ENCODE results near the gene CREB5. TPM values are rescaled to one million over a fixed set of nuclear protein-coding genes. Genes with fewer than 3 reads are reported as not detected.

Gene CREB5
- total and polyA plus RNA-seq, 8 donors = 2.5 to 11.5 (median 3.6) TPM

DNA sequence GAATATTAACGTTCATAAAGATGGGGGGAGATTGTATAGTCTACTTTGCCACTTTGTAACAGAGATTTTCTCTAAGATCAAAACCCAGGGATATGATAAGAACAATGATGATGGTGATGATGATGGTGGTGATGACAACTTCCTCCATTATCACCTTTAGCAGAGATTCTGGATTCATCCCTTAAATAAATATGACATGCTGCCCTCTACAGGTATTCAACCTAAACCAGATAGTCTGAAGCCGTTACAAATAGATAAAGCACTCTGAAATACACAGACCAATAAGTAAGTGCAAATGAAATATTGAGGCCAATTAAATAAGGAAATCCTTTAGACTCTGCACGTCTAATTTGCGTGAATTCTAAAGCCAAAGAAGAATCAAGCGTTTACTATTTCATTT lies 211.5 kb downstream of the CREB5 start:
- Histone ChIP-seq H3K27ac (no peak overlapping the region), H3K36me3 (no peaks in the 10 kb centered on the region), H3K4me1 (peaks cover 0 to 3% (median 0%) of the 10 kb centered on the region in 3 donors), H3K4me3 (no peak overlapping the region), H3K9me3 (no peaks in the 10 kb centered on the region), H3K27me3 (peaks cover 0 to 8% (median 0%) of the 10 kb centered on the region in 4 donors)
- ATAC-seq (no peak), FAIRE-seq (no peak), DNase-seq (no peak)
- intact Hi-C loops (cut with DNase I) = no loop called here
- WGBS, 2 donors = 25 to 29% methylated on average over 5 of the region's 5 CpGs
- TF ChIP-seq, protein P1, sequence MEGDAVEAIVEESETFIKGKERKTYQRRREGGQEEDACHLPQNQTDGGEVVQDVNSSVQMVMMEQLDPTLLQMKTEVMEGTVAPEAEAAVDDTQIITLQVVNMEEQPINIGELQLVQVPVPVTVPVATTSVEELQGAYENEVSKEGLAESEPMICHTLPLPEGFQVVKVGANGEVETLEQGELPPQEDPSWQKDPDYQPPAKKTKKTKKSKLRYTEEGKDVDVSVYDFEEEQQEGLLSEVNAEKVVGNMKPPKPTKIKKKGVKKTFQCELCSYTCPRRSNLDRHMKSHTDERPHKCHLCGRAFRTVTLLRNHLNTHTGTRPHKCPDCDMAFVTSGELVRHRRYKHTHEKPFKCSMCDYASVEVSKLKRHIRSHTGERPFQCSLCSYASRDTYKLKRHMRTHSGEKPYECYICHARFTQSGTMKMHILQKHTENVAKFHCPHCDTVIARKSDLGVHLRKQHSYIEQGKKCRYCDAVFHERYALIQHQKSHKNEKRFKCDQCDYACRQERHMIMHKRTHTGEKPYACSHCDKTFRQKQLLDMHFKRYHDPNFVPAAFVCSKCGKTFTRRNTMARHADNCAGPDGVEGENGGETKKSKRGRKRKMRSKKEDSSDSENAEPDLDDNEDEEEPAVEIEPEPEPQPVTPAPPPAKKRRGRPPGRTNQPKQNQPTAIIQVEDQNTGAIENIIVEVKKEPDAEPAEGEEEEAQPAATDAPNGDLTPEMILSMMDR (IDR thresholded peaks at IDR 0.05) = no peak

DNA sequence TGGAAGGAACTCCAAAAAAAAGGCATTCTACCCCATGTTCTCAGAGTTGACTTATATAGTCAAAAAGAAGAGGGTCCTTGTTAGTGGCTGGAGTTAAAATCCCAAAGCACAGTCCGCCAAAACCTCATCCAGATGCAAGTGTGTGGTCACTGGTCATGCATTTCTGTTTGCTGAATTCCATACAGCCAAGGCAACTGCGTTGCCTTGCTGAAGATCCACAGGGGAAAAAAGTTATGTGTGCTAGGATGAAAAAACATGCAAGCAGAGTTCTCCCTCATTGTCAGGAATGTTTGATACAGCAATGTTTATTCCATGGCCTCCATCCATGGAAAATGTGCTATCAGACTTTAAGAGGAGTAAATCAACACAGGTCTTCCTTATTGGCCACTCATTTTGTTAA lies 213.1 kb downstream of the CREB5 start:
- FAIRE-seq (no peak), DNase-seq (no peak), ATAC-seq (no peak)
- no peak overlapping the region for H3K27ac ChIP-seq
- TF ChIP-seq, protein P1 (IDR thresholded peaks at IDR 0.05) = no peak
- 73 to 75% methylated on average over 2 of the region's 2 CpGs for WGBS, 2 donors
- H3K4me1 ChIP-seq = peaks cover 0 to 3% (median 0%) of the 10 kb centered on the region in 3 donors
- H3K4me3 ChIP-seq = no peak overlapping the region
- no peaks in the 10 kb centered on the region for H3K36me3 ChIP-seq
- peaks cover 0 to 8% (median 0%) of the 10 kb centered on the region in 4 donors for H3K27me3 ChIP-seq
- intact Hi-C loops (cut with DNase I) = no loop called here
- H3K9me3 ChIP-seq = no peaks in the 10 kb centered on the region

DNA sequence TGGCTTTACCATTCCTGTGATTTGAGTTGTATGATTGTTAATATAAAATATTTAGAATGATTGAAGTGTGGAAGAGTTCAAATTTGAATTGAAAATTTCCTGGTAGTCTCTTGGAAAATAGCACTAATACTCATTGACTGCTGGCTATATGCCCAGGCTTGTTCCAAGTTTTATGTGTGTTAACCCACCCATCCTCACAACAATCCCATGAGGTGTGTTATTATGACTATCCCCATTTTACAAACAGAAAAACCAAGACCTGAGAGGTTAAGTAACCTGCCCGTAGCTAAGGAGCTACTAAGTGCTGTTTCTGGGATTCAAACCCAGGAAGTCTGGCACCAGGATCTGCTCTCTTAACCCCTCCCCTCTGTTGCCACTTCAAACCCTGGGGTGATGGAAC lies 213.9 kb downstream of the CREB5 start:
- TF ChIP-seq, protein P1 (IDR thresholded peaks at IDR 0.05) = no peak
- intact Hi-C loops (cut with DNase I) = no loop called here
- no peak for FAIRE-seq
- no peaks in the 10 kb centered on the region for H3K9me3 ChIP-seq
- no peak overlapping the region for H3K27ac ChIP-seq
- 35 to 50% methylated on average over 1 of the region's 1 CpG for WGBS, 2 donors
- DNase-seq = no peak
- no peaks in the 10 kb centered on the region for H3K36me3 ChIP-seq
- peaks cover 0 to 3% (median 0%) of the 10 kb centered on the region in 3 donors for H3K4me1 ChIP-seq
- ATAC-seq = no peak
- H3K27me3 ChIP-seq = peaks cover 0 to 8% (median 0%) of the 10 kb centered on the region in 4 donors
- H3K4me3 ChIP-seq = no peak overlapping the region

DNA sequence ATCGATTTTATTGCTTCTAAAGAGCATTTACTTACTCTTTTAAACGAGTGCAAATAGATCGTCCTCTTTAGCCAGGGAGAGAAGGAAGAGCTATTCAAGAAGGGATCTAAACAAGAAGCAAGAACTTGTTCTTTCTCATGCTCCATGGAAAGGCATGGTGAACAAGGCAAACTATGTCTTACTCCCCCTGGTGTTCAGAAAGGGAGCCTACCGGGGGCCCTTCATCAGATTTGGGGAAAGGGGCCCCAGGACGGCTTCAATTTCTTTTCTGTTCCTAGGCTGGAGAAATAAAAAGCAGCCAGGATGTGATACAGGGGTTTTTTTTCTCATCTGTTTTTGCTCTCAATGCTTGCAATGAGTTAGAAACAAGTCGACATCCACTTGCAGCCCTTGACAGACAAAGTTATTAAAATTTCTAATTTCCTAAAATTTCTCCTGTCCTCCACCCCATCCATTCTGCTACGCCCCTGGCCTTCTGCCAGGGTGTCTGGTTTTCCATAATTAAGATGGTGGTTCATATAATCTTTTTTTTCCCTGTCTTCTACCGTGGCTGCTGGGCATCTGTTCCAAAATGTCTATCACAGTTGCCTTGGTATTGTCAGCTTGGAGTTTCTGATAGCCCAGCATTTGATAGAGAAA lies 214.4 kb downstream of the CREB5 start:
- Histone ChIP-seq H3K4me3 (no peak overlapping the region), H3K27me3 (peaks cover 0 to 8% (median 0%) of the 10 kb centered on the region in 4 donors), H3K4me1 (peaks cover 0 to 3% (median 0%) of the 10 kb centered on the region in 3 donors), H3K9me3 (no peaks in the 10 kb centered on the region), H3K36me3 (no peaks in the 10 kb centered on the region), H3K27ac (no peak overlapping the region)
- FAIRE-seq (no peak), ATAC-seq (peak in 3 of 4 donors; percentile 48 to 71 (median 54)), DNase-seq (peak in 1 of 6 donors; percentile 28)
- TF ChIP-seq, protein P1 (IDR thresholded peaks at IDR 0.05) = peak; percentile 34 to 76 (median 56)
- 23 to 25% methylated on average over 8 of the region's 8 CpGs for WGBS, 2 donors
- intact Hi-C loops (cut with DNase I) = no loop called here

DNA sequence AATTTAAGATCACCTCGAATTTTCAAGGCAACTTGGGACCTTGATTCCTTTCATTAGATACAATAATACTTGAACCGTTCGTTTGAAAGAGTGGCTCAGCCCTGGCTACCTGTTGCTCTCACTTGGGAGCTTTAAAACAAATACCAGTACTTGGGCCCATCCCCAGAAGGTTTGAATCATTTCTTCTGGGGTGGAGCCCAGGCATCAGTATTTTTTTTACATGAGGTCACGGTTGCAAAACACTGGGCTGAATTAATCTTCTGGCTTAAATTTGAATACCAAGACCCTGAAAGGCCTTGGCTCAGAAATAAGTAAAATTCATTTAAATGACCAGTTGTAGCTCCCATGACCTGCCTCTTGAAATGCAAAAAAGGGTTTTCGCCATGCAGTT lies 214.9 kb downstream of the CREB5 start:
- peaks cover 0 to 3% (median 0%) of the 10 kb centered on the region in 3 donors for H3K4me1 ChIP-seq
- WGBS, 2 donors = 65 to 72% methylated on average over 5 of the region's 5 CpGs
- H3K9me3 ChIP-seq = no peaks in the 10 kb centered on the region
- no peak overlapping the region for H3K4me3 ChIP-seq
- H3K27me3 ChIP-seq = peaks cover 0 to 8% (median 0%) of the 10 kb centered on the region in 4 donors
- no peak for FAIRE-seq
- TF ChIP-seq, protein P1 (IDR thresholded peaks at IDR 0.05) = no peak
- H3K27ac ChIP-seq = no peak overlapping the region
- no peak for DNase-seq
- ATAC-seq = no peak
- intact Hi-C loops (cut with DNase I) = no loop called here
- no peaks in the 10 kb centered on the region for H3K36me3 ChIP-seq

Measured in pancreas (tissue), 10 donors.